Cardiac muscle cell (in vitro differentiated cells and primary cell): Measurements from ENCODE around the gene DCTN1. TPM values are rescaled to one million over a fixed set of nuclear protein-coding genes. Genes with fewer than 3 reads are reported as not detected.
A peak's percentile ranks its signal among the peaks of the same experiment; 100 is the strongest.

Experiments
- DNase-seq, 2 donors: peaks; one replicate each; pipeline versions ENCODE4 v3.0.0 to v3.0.0-alpha.2; 2010 to 2017; ENCODE audit warnings: low read depth in 1 of 2, low spot score in 1 of 2
- H3K27ac ChIP-seq: fragments of 200-600 bp; sonication (generic); 2 replicates; pipeline ENCODE4 v1.5.1; 2016
- H3K27me3 ChIP-seq: fragments of 200-600 bp; sonication (generic); 2 replicates; pipeline ENCODE4 v1.6.0; 2016; ENCODE audit warnings: control low read depth
- H3K36me3 ChIP-seq: fragments of 200-600 bp; sonication (generic); 2 replicates; pipeline ENCODE4 v1.5.1; 2016; ENCODE audit warnings: control low read depth
- H3K4me1 ChIP-seq: fragments of 200-600 bp; sonication (generic); 2 replicates; pipeline ENCODE4 v1.8.1; 2017; ENCODE audit warnings: low read depth, mild to moderate bottlenecking, mixed run types
- H3K4me3 ChIP-seq: fragments of 200-600 bp; sonication (generic); 2 replicates; pipeline ENCODE4 v1.5.1; 2016; ENCODE audit warnings: mild to moderate bottlenecking
- H3K9me3 ChIP-seq: fragments of 200-600 bp; sonication (generic); 2 replicates; pipeline ENCODE4 v1.5.1; 2017; ENCODE audit warnings: low read depth, mild to moderate bottlenecking, control low read depth
- CTCF ChIP-seq: IDR thresholded peaks from 2 replicates; pipeline ENCODE4 v1.5.1; 2012; ENCODE audit warnings: low read depth, mild to moderate bottlenecking, low read length
- polyA plus RNA-seq: library from polyadenylated mRNA; unstranded; fragments of >200 nt; fragmentation: Nextera tagmentation; extraction: Ambion mirVana; gene quantifications from 2 replicates; pipeline ENCODE4 v1.2.1, GENCODE V29; 2016
- total RNA-seq: library from RNA; depleted of rRNA; stranded (reverse); fragments of >200 nt; gene quantifications from 2 replicates; pipeline ENCODE4 v1.2.3, GENCODE V29; 2016

Gene DCTN1
- total and polyA plus RNA-seq, 2 experiments from 2014 or later = 156 to 164 TPM

GRCh38 chr2:74332550-74333174, 47.4 kb downstream of the DCTN1 start:
- Histone ChIP-seq H3K9me3 (no peaks in the 10 kb centered on the region), H3K36me3 (no peaks in the 10 kb centered on the region), H3K27ac (no peak overlapping the region), H3K27me3 (no peaks in the 10 kb centered on the region), H3K4me3 (no peak overlapping the region), H3K4me1 (peaks cover 10% of the 10 kb centered on the region)
- no peak for TF ChIP-seq CTCF
- no peak for DNase-seq

GRCh38 chr2:74328573-74328972, 51.5 kb downstream of the DCTN1 start:
- H3K4me3 ChIP-seq = no peak overlapping the region
- no peak overlapping the region for H3K27ac ChIP-seq
- no peaks in the 10 kb centered on the region for H3K36me3 ChIP-seq
- H3K27me3 ChIP-seq = no peaks in the 10 kb centered on the region
- peaks cover 13% of the 10 kb centered on the region for H3K4me1 ChIP-seq
- H3K9me3 ChIP-seq = no peaks in the 10 kb centered on the region
- no peak for TF ChIP-seq CTCF
- no peak for DNase-seq

GRCh38 chr2:74328074-74328473, 52.0 kb downstream of the DCTN1 start:
- H3K9me3 ChIP-seq = no peaks in the 10 kb centered on the region
- no peak overlapping the region for H3K27ac ChIP-seq
- no peak for TF ChIP-seq CTCF
- H3K36me3 ChIP-seq = no peaks in the 10 kb centered on the region
- no peak overlapping the region for H3K4me3 ChIP-seq
- H3K27me3 ChIP-seq = no peaks in the 10 kb centered on the region
- DNase-seq = peak in 1 of 2 donors; percentile 30
- H3K4me1 ChIP-seq = peaks cover 13% of the 10 kb centered on the region

GRCh38 chr2:74327627-74328026, 52.5 kb downstream of the DCTN1 start:
- Histone ChIP-seq H3K27ac (no peak overlapping the region), H3K4me3 (no peak overlapping the region)

GRCh38 chr2:74327199-74327598, 52.9 kb downstream of the DCTN1 start:
- Histone ChIP-seq H3K4me3 (no peak overlapping the region), H3K27ac (no peak overlapping the region), H3K27me3 (no peaks in the 10 kb centered on the region), H3K9me3 (no peaks in the 10 kb centered on the region), H3K4me1 (peaks cover 13% of the 10 kb centered on the region), H3K36me3 (peaks cover 2% of the 10 kb centered on the region)
- DNase-seq = no peak
- TF ChIP-seq CTCF = no peak

More at GRCh38 chr2:74327627-74328026, 52.5 kb downstream of the DCTN1 start:
- Histone ChIP-seq H3K9me3 (no peaks in the 10 kb centered on the region), H3K4me1 (peaks cover 13% of the 10 kb centered on the region), H3K27me3 (no peaks in the 10 kb centered on the region), H3K36me3 (no peaks in the 10 kb centered on the region)
- no peak for DNase-seq
- TF ChIP-seq CTCF = no peak
